GM06990 (cell line): Measurements from ENCODE around the gene TUT4.
A peak's percentile ranks its signal among the peaks of the same experiment; 100 is the strongest.

Experiments
- DNase-seq: peaks from one replicate; pipeline ENCODE4 v3.0.0-alpha.2; 2011; ENCODE audit not compliant: insufficient read length; ENCODE audit errors: extremely low read depth
- H3K27me3 ChIP-seq: replicated peaks from 2 replicates; pipeline ENCODE4 v1.6.0; 2011; ENCODE audit warnings: low read length; ENCODE audit not compliant: control insufficient read depth, insufficient read depth
- H3K36me3 ChIP-seq: 2 replicates; pipeline ENCODE4 v1.5.1; 2011; ENCODE audit warnings: low read length; ENCODE audit not compliant: control insufficient read depth, insufficient read depth
- H3K4me3 ChIP-seq: replicated peaks from 2 replicates; pipeline ENCODE4 v1.5.1; 2011; ENCODE audit warnings: low read depth, mild to moderate bottlenecking, control low read depth, low read length
- CTCF ChIP-seq: IDR thresholded peaks from 2 replicates; pipeline ENCODE4 v1.5.1; 2011; ENCODE audit warnings: low read length, control low read depth, mild to moderate bottlenecking, inconsistent platforms; ENCODE audit not compliant: insufficient read depth, poor library complexity, severe bottlenecking

Gene TUT4

GRCh38 chr1:52556641-52557360 lies 3.9 kb upstream of the TUT4 start:
- DNase-seq: no peak

DNA sequence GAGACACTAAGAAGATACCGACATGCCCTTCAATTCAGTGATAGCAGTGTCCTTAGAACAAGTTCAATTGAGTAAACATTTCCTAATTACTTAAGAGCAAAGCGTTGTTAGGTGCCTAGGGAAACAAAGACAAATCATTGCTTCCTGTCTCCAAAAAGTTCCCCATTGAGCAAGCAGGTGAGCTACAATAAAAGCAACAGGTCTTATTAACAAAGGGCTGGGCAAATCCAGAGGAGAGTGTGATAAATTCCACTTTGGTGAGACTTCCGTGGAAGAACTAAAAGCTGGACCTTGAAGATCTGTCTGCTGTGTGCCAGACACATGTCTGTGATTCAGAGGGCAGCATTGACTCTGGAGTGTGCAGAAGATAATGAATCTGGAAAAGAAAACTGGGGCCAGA lies 1.9 kb upstream of the TUT4 start:
- no peak for TF ChIP-seq CTCF
- Histone ChIP-seq H3K36me3 (no peaks in the 10 kb centered on the region), H3K4me3 (no peak overlapping the region), H3K27me3 (no peaks in the 10 kb centered on the region)
- no peak for DNase-seq

More at GRCh38 chr1:52556641-52557360, 3.9 kb upstream of the TUT4 start:
- TF ChIP-seq CTCF: no peak
- no peak overlapping the region for H3K4me3 ChIP-seq
- H3K36me3 ChIP-seq: no peaks in the 10 kb centered on the region
- no peaks in the 10 kb centered on the region for H3K27me3 ChIP-seq

DNA sequence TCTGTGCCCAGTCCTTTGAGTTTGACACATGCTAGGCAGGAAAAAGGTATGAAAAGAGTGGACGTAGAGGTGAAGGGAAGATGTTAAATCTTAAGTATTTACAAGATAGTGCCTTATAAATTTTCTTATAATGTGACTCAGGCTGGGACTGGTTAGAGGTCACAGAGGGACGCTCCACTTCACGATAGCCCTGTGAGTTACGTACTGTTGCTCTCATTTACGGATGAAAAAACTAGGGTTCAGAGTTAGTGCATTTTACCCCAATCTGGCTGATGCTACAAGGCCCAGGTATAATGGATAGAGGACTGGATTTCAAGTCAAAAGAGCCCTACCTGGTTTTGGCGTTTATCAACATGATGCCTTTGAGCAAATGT lies 1.4 kb upstream of the TUT4 start:
- H3K4me3 ChIP-seq: peak overlapping the region; percentile 86
- H3K36me3 ChIP-seq: no peaks in the 10 kb centered on the region
- DNase-seq: no peak
- H3K27me3 ChIP-seq: no peaks in the 10 kb centered on the region
- no peak for TF ChIP-seq CTCF

- TF ChIP-seq CTCF: no peak
- Histone ChIP-seq H3K4me3 (peak overlapping the region; percentile 86), H3K27me3 (no peaks in the 10 kb centered on the region), H3K36me3 (no peaks in the 10 kb centered on the region)
- DNase-seq: peak; percentile 91
Measured at GRCh38 chr1:52553362-52554266, 722 bp upstream of the TUT4 start.

GRCh38 chr1:52552236-52552504 lies 722 bp downstream of the TUT4 start:
- TF ChIP-seq CTCF: no peak
- peak; percentile 48 for DNase-seq
- Histone ChIP-seq H3K36me3 (no peaks in the 10 kb centered on the region), H3K27me3 (no peaks in the 10 kb centered on the region), H3K4me3 (peak overlapping the region; percentile 86)
